ENCODE measurements around the gene PCP4. TPM values are rescaled to one million over a fixed set of nuclear protein-coding genes. Genes with fewer than 3 reads are reported as not detected.

The PCP4 gene
- total RNA-seq, 2 experiments from 2014 or later: not detected

Other genes starting within 250 kb of the PCP4 start
- not detected for gene IGSF5, start 122.3 kb upstream of the PCP4 start, total RNA-seq